GM10248 (cell line): ENCODE data around the gene KNTC1.
"Not testable (repeated sequence)": the region's sequence is repeated elsewhere in the genome, so short reads cannot be mapped to it uniquely, and the experiment has no call there.

Source experiments
- CTCF ChIA-PET: fragments of 300-600 bp; sonication (Branson Sonifier 250); formaldehyde crosslinking; extraction: SDS; loops from one replicate; lab custom pipeline; 2021; ENCODE audit warnings: antibody characterized with exemption; lab: Yijun Ruan, JAX
- POLR2A ChIA-PET: fragments of 350-650 bp; sonication (Branson Sonifier 250); formaldehyde crosslinking; extraction: SDS; loops from one replicate; lab custom pipeline; 2020; ENCODE audit warnings: antibody characterized with exemption; lab: Yijun Ruan, JAX
- DNase-seq: peaks from one replicate; pipeline ENCODE4 v3.0.0; 2012; ENCODE audit errors: extremely low spot score
- CTCF ChIP-seq: IDR thresholded peaks from 2 replicates; pipeline ENCODE4 v1.5.1; 2012; ENCODE audit warnings: mild to moderate bottlenecking, low read depth; ENCODE audit errors: extremely low read depth, missing control alignments, control extremely low read depth

The KNTC1 gene

GRCh38 chr12:122614839-122615238 lies 87.8 kb downstream of the KNTC1 start:
- ChIA-PET POLR2A (no interaction called here), CTCF (interaction anchor here (0.8 to 1.7 kb wide), 5 partner anchors 11 to 139 kb away, joined by 4 to 7 read pairs (median 4); no protein-coding TSS in a partner anchor)
- TF ChIP-seq CTCF, result no peak
- DNase-seq, result no peak

GRCh38 chr12:122615780-122616179 lies 88.7 kb downstream of the KNTC1 start:
- no peak for TF ChIP-seq CTCF
- POLR2A ChIA-PET, result no interaction called here
- CTCF ChIA-PET, result interaction anchor here (0.8 to 1.7 kb wide), 4 partner anchors 10 to 138 kb away, joined by 4 to 7 read pairs (median 4); no protein-coding TSS in a partner anchor
- DNase-seq, result no peak

GRCh38 chr12:122635471-122635870 lies 108.4 kb downstream of the KNTC1 start:
- TF ChIP-seq CTCF, result no peak
- DNase-seq, result no peak
- ChIA-PET POLR2A (interaction anchor here (0.5 kb wide), 1 partner anchor 51 kb away, joined by 3 read pairs; no protein-coding TSS in a partner anchor), CTCF (interaction anchor here (1.1 kb wide), 1 partner anchor 159 kb away, joined by 4 read pairs; no protein-coding TSS in a partner anchor)

GRCh38 chr12:122643207-122643805 lies 116.3 kb downstream of the KNTC1 start:
- CTCF ChIA-PET, result no interaction called here
- TF ChIP-seq CTCF, result no peak
- POLR2A ChIA-PET, result no interaction called here
- DNase-seq, result no peak

- TF ChIP-seq CTCF, result no peak
- peak; percentile 61 for DNase-seq
- ChIA-PET POLR2A (interaction anchor here (0.6 to 1.0 kb wide), 2 partner anchors 76 to 1068 kb away, joined by 3 read pairs; no protein-coding TSS in a partner anchor), CTCF (interaction anchor here (0.8 to 1.9 kb wide), 6 partner anchors 9 to 147 kb away, joined by 3 to 11 read pairs (median 4); partner anchors contain the start of gene DENR)
These were observed 119.6 kb downstream of the KNTC1 start for GRCh38 chr12:122646517-122647217.

- no peak for TF ChIP-seq CTCF
- no peak for DNase-seq
- ChIA-PET POLR2A (no interaction called here), CTCF (interaction anchor here (1.5 kb wide), 1 partner anchor 13 kb away, joined by 5 read pairs; no protein-coding TSS in a partner anchor)
These were observed 124.6 kb downstream of the KNTC1 start for GRCh38 chr12:122651520-122652224.

- DNase-seq, POLR2A ChIA-PET: not testable (repeated sequence)
- CTCF ChIA-PET, result interaction anchor here (1.5 kb wide), 1 partner anchor 15 kb away, joined by 5 read pairs; no protein-coding TSS in a partner anchor
These were observed 126.2 kb downstream of the KNTC1 start for GRCh38 chr12:122653291-122653690.
